Lower leg skin (tissue), 4 donors: ENCODE data around the gene GAP43. TPM values are rescaled to one million over a fixed set of nuclear protein-coding genes. Genes with fewer than 3 reads are reported as not detected.

ENCODE experiments used
- DNase-seq, 2 donors: peaks; one replicate each; pipeline ENCODE4 v3.0.0-alpha.2; 2019; ENCODE audit warnings: low spot score in 2 of 2
- H3K4me3 ChIP-seq: fragments of 200-600 bp; sonication (generic); 2 replicates; pipeline ENCODE4 v1.5.1; 2017; ENCODE audit warnings: mild to moderate bottlenecking, low read depth; ENCODE audit not compliant: poor library complexity, severe bottlenecking
- CTCF ChIP-seq, 3 donors: fragments of 450-650 bp; IDR thresholded peaks; one replicate each; pipeline ENCODE4 v1.5.1; 2016; ENCODE audit warnings: antibody characterized with exemption in 3 of 3, mild to moderate bottlenecking in 3 of 3, moderate library complexity in 2 of 3
- POLR2A ChIP-seq, 2 donors: fragments of 450-650 bp; IDR thresholded peaks; one replicate each; pipeline ENCODE4 v1.6.1; 2016 to 2017; ENCODE audit warnings: antibody characterized with exemption in 2 of 2, mild to moderate bottlenecking in 1 of 2, moderate library complexity in 1 of 2
- WGBS, 2 donors: methylation state at CpG; one replicate each; pipeline ENCODE4 v1.1.5; 2018; 5-methylcytosine and 5-hydroxymethylcytosine counted together
- intact Hi-C: fragments of 100-400 bp; cut with DNase I; formaldehyde crosslinking; loops from one replicate; pipeline ENCODE4 v1.15.0; 2023; ENCODE audit warnings: low total_unique reads
- total RNA-seq, 4 donors: library from RNA; depleted of rRNA; stranded (reverse); fragments of >200 nt; gene quantifications; one replicate each; pipeline ENCODE4 v1.1.0, GENCODE V29; 2016

The GAP43 gene
- total RNA-seq, 4 donors from 2014 or later = 0.13 TPM; not detected in 3

GRCh38 chr3:115685097-115685496, 61.8 kb downstream of the GAP43 start:
- no peak overlapping the region for H3K4me3 ChIP-seq
- TF ChIP-seq CTCF (IDR thresholded peaks at IDR 0.05) (no peak), POLR2A (IDR thresholded peaks at IDR 0.05) (no peak)

GRCh38 chr3:115687721-115688120, 64.4 kb downstream of the GAP43 start:
- intact Hi-C loops = no loop called here
- TF ChIP-seq POLR2A (IDR thresholded peaks at IDR 0.05) (no peak), CTCF (IDR thresholded peaks at IDR 0.05) (no peak)
- no peak for DNase-seq
- 88 to 89% methylated on average over 6 of the region's 6 CpGs for WGBS, 2 donors
- no peak overlapping the region for H3K4me3 ChIP-seq

More at GRCh38 chr3:115685097-115685496, 61.8 kb downstream of the GAP43 start:
- intact Hi-C loops = no loop called here
- DNase-seq = no peak

- H3K4me3 ChIP-seq = no peak overlapping the region
- intact Hi-C loops = no loop called here
- 84 to 87% methylated on average over 7 of the region's 7 CpGs for WGBS, 2 donors
- no peak for TF ChIP-seq CTCF (IDR thresholded peaks at IDR 0.05)
- TF ChIP-seq POLR2A (IDR thresholded peaks at IDR 0.05) = no peak
- DNase-seq = no peak
Measured at GRCh38 chr3:115688418-115688817, 65.1 kb downstream of the GAP43 start.

- TF ChIP-seq CTCF (IDR thresholded peaks at IDR 0.05) (no peak), POLR2A (IDR thresholded peaks at IDR 0.05) (no peak)
- H3K4me3 ChIP-seq = no peak overlapping the region
- no peak for DNase-seq
- intact Hi-C loops = no loop called here
- 90 to 96% methylated on average over 5 of the region's 5 CpGs for WGBS, 2 donors
Measured at GRCh38 chr3:115689928-115690327, 66.6 kb downstream of the GAP43 start.

- no peak for DNase-seq
- intact Hi-C loops = no loop called here
- H3K4me3 ChIP-seq = no peak overlapping the region
- WGBS, 2 donors = 50 to 54% methylated on average over 4 of the region's 4 CpGs
- TF ChIP-seq CTCF (IDR thresholded peaks at IDR 0.05) (no peak), POLR2A (IDR thresholded peaks at IDR 0.05) (no peak)
Measured at GRCh38 chr3:115691964-115692363, 68.7 kb downstream of the GAP43 start.

- TF ChIP-seq CTCF (IDR thresholded peaks at IDR 0.05) (peak in 1 of 3 donors; percentile 19), POLR2A (IDR thresholded peaks at IDR 0.05) (no peak)
- peak; percentile 79 to 92 for DNase-seq
- WGBS, 2 donors = 18 to 19% methylated on average over 8 of the region's 8 CpGs
- intact Hi-C loops = no loop called here
- H3K4me3 ChIP-seq = no peak overlapping the region
Measured at GRCh38 chr3:115692887-115693524, 69.7 kb downstream of the GAP43 start.
